ENCODE data around the gene KEAP1. TPM values are rescaled to one million over a fixed set of nuclear protein-coding genes. Genes with fewer than 3 reads are reported as not detected.
A peak's percentile ranks its signal among the peaks of the same experiment; 100 is the strongest.

The KEAP1 gene
- total and polyA plus RNA-seq, 10 of the 15 experiments (the other 5 are each of a cell fraction or from before 2014, with no cell fraction given) = 1.4 to 87.7 (median 48.6) TPM

DNA sequence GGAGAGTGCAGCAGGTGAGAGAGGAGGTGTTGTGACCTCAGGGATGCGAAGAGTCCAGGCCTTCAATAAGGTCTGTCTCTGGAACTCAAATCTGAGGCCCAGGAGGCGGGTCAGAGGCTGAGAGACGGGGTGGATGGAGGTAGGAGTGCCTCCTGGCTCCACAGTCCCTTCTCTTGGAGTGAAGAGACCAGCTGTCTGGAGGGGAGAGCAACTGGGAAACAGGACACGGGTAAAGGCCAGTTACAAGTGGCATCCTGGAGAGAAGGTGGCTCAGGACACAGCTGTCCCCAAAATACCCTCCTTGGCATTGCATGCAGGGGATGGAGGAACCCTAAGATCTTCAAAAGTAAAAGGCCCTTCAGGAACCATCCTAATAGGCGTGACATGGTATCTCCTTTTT, 63.6 kb downstream of the KEAP1 start (continued):
- TF ChIP-seq ZBTB4 (CRISPR knock-in tag; IDR thresholded peaks at IDR 0.05) = no peak
- TF ChIP-seq REST (IDR thresholded peaks at IDR 0.05; ENCODE audit: low read depth, low read length) = no peak
- TF ChIP-seq ATF3 (IDR thresholded peaks at IDR 0.05; ENCODE audit: borderline replicate concordance, extremely low read depth, low read depth, low read length) = no peak
- TF ChIP-seq ZNF207 (IDR thresholded peaks at IDR 0.05; ENCODE audit: borderline replicate concordance) = no peak

MicroRNAs encoded within 50 kb of the gene (microRNA counts, 767-probe panel; counts per million panel counts)
- microRNA hsa-miR-1238 = 1,512 counts per million, percentile 58 among the panel's probes with 10 or more counts

Small RNA genes lying within 50 kb of the gene (microRNA-seq; reads per million reads assigned to microRNA genes)
- not detected for gene MIR1238

Small RNA genes lying within 50 kb of the gene (small RNA-seq; reads per million reads assigned to genes)
- gene MIR1238 = not detected
- not detected for gene RNU7-140P

Other genes starting within 250 kb of the KEAP1 start
Only the 7 nearest of the 19 such genes appear.
- 179 and 197 TPM in 2 replicates for gene CDC37, start 99.8 kb downstream of the KEAP1 start, total RNA-seq (2014; rRNA removed)
- gene CDC37, start 99.8 kb downstream of the KEAP1 start, total RNA-seq (2014; rRNA removed; fragmentation: Illumina TruSeq; extraction: Trizol) = 110 and 117 TPM in 2 replicates
- 144 and 155 TPM in 2 replicates for gene CDC37, start 99.8 kb downstream of the KEAP1 start, total RNA-seq (2021)
- 140 and 200 TPM in 2 replicates for gene CDC37, start 99.8 kb downstream of the KEAP1 start, polyA plus RNA-seq (2011; rRNA removed)
- gene CDC37, start 99.8 kb downstream of the KEAP1 start, polyA plus RNA-seq (2014; fragmentation: Illumina TruSeq; extraction: Trizol) = 50.7 and 105 TPM in 2 replicates
- 1 to 10 TPM; 4.7 to 8.8 TPM for gene CDC37, start 99.8 kb downstream of the KEAP1 start, polyA plus RNA-seq (2014; fragmentation: Nextera tagmentation; extraction: Ambion mirVana)
- gene CDC37, start 99.8 kb downstream of the KEAP1 start, polyA plus RNA-seq (2014; rRNA removed) = 265 and 297 TPM in 2 replicates
- 100 to 1,000 TPM; 255 to 262 TPM for gene CDC37, start 99.8 kb downstream of the KEAP1 start, polyA plus RNA-seq (2016; fragmentation: Nextera tagmentation; extraction: Ambion mirVana)
- gene PDE4A, start 82.8 kb downstream of the KEAP1 start, total RNA-seq (2014; rRNA removed) = 1.6 and 1.9 TPM in 2 replicates
- 1.7 and 1.9 TPM in 2 replicates for gene PDE4A, start 82.8 kb downstream of the KEAP1 start, total RNA-seq (2014; rRNA removed; fragmentation: Illumina TruSeq; extraction: Trizol)
- 11.1 and 13.3 TPM in 2 replicates for gene PDE4A, start 82.8 kb downstream of the KEAP1 start, total RNA-seq (2021)
- 2.7 and 4.8 TPM in 2 replicates for gene PDE4A, start 82.8 kb downstream of the KEAP1 start, polyA plus RNA-seq (2011; rRNA removed)
- gene PDE4A, start 82.8 kb downstream of the KEAP1 start, polyA plus RNA-seq (2014; fragmentation: Illumina TruSeq; extraction: Trizol) = 3.5 and 5.0 TPM in 2 replicates
- gene PDE4A, start 82.8 kb downstream of the KEAP1 start, polyA plus RNA-seq (2014; fragmentation: Nextera tagmentation; extraction: Ambion mirVana) = under 1 TPM; 0.24 to 0.46 TPM
- 7.1 and 7.9 TPM in 2 replicates for gene PDE4A, start 82.8 kb downstream of the KEAP1 start, polyA plus RNA-seq (2014; rRNA removed)
- gene PDE4A, start 82.8 kb downstream of the KEAP1 start, polyA plus RNA-seq (2016; fragmentation: Nextera tagmentation; extraction: Ambion mirVana) = 1 to 10 TPM; 7.4 to 8.1 TPM
- gene S1PR5, start 14.1 kb upstream of the KEAP1 start, total RNA-seq (2014; rRNA removed) = 0.11 TPM in 1 of 2 replicates, not detected in the other
- gene S1PR5, start 14.1 kb upstream of the KEAP1 start, total RNA-seq (2014; rRNA removed; fragmentation: Illumina TruSeq; extraction: Trizol) = 0.14 TPM in 1 of 2 replicates, not detected in the other
- gene S1PR5, start 14.1 kb upstream of the KEAP1 start, total RNA-seq (2021) = not detected in 2 replicates
- gene S1PR5, start 14.1 kb upstream of the KEAP1 start, polyA plus RNA-seq (2011; rRNA removed) = 0.04 TPM in 1 of 2 replicates, not detected in the other
- not detected in 2 replicates for gene S1PR5, start 14.1 kb upstream of the KEAP1 start, polyA plus RNA-seq (2014; fragmentation: Illumina TruSeq; extraction: Trizol)
- not detected for gene S1PR5, start 14.1 kb upstream of the KEAP1 start, polyA plus RNA-seq (2014; fragmentation: Nextera tagmentation; extraction: Ambion mirVana)
- 0.14 TPM in 1 of 2 replicates, not detected in the other for gene S1PR5, start 14.1 kb upstream of the KEAP1 start, polyA plus RNA-seq (2014; rRNA removed)
- not detected for gene S1PR5, start 14.1 kb upstream of the KEAP1 start, polyA plus RNA-seq (2016; fragmentation: Nextera tagmentation; extraction: Ambion mirVana)
- 15.6 and 16.8 TPM in 2 replicates for gene ATG4D, start 40.5 kb upstream of the KEAP1 start, total RNA-seq (2014; rRNA removed)
- 8.1 and 8.4 TPM in 2 replicates for gene ATG4D, start 40.5 kb upstream of the KEAP1 start, total RNA-seq (2014; rRNA removed; fragmentation: Illumina TruSeq; extraction: Trizol)
- gene ATG4D, start 40.5 kb upstream of the KEAP1 start, total RNA-seq (2021) = 24.2 and 24.3 TPM in 2 replicates
- gene ATG4D, start 40.5 kb upstream of the KEAP1 start, polyA plus RNA-seq (2011; rRNA removed) = 7.9 and 14.5 TPM in 2 replicates
- gene ATG4D, start 40.5 kb upstream of the KEAP1 start, polyA plus RNA-seq (2014; fragmentation: Illumina TruSeq; extraction: Trizol) = 1.2 and 7.7 TPM in 2 replicates
- 1 to 10 TPM in 1 of 2 experiments, under 1 TPM in 1; 0.39 to 2.3 TPM for gene ATG4D, start 40.5 kb upstream of the KEAP1 start, polyA plus RNA-seq (2014; fragmentation: Nextera tagmentation; extraction: Ambion mirVana)
- 26.7 and 28.7 TPM in 2 replicates for gene ATG4D, start 40.5 kb upstream of the KEAP1 start, polyA plus RNA-seq (2014; rRNA removed)
- gene ATG4D, start 40.5 kb upstream of the KEAP1 start, polyA plus RNA-seq (2016; fragmentation: Nextera tagmentation; extraction: Ambion mirVana) = 10 to 100 TPM; 12.4 to 14.6 TPM
- 25.3 and 31.0 TPM in 2 replicates for gene KRI1, start 62.7 kb upstream of the KEAP1 start, total RNA-seq (2014; rRNA removed)
- 17.6 and 21.0 TPM in 2 replicates for gene KRI1, start 62.7 kb upstream of the KEAP1 start, total RNA-seq (2014; rRNA removed; fragmentation: Illumina TruSeq; extraction: Trizol)
- 32.7 and 36.2 TPM in 2 replicates for gene KRI1, start 62.7 kb upstream of the KEAP1 start, total RNA-seq (2021)
- 17.2 and 17.4 TPM in 2 replicates for gene KRI1, start 62.7 kb upstream of the KEAP1 start, polyA plus RNA-seq (2011; rRNA removed)
- gene KRI1, start 62.7 kb upstream of the KEAP1 start, polyA plus RNA-seq (2014; fragmentation: Illumina TruSeq; extraction: Trizol) = 21.9 and 24.7 TPM in 2 replicates
- gene KRI1, start 62.7 kb upstream of the KEAP1 start, polyA plus RNA-seq (2014; fragmentation: Nextera tagmentation; extraction: Ambion mirVana) = 1 to 10 TPM in 1 of 2 experiments, under 1 TPM in 1; 0.98 to 3.4 TPM
- gene KRI1, start 62.7 kb upstream of the KEAP1 start, polyA plus RNA-seq (2014; rRNA removed) = 42.5 and 42.6 TPM in 2 replicates
- 10 to 100 TPM; 24.7 to 27.4 TPM for gene KRI1, start 62.7 kb upstream of the KEAP1 start, polyA plus RNA-seq (2016; fragmentation: Nextera tagmentation; extraction: Ambion mirVana)
- 3.4 TPM in 2 replicates for gene CDKN2D, start 65.6 kb upstream of the KEAP1 start, total RNA-seq (2014; rRNA removed)
- 7.6 and 8.5 TPM in 2 replicates for gene CDKN2D, start 65.6 kb upstream of the KEAP1 start, total RNA-seq (2014; rRNA removed; fragmentation: Illumina TruSeq; extraction: Trizol)
- 10.2 and 11.0 TPM in 2 replicates for gene CDKN2D, start 65.6 kb upstream of the KEAP1 start, total RNA-seq (2021)
- 11.9 and 17.0 TPM in 2 replicates for gene CDKN2D, start 65.6 kb upstream of the KEAP1 start, polyA plus RNA-seq (2011; rRNA removed)
- 3.6 and 5.2 TPM in 2 replicates for gene CDKN2D, start 65.6 kb upstream of the KEAP1 start, polyA plus RNA-seq (2014; fragmentation: Illumina TruSeq; extraction: Trizol)
- gene CDKN2D, start 65.6 kb upstream of the KEAP1 start, polyA plus RNA-seq (2014; fragmentation: Nextera tagmentation; extraction: Ambion mirVana) = 1 to 10 TPM in 1 of 2 experiments, under 1 TPM in 1; 0.53 to 4.9 TPM
- gene CDKN2D, start 65.6 kb upstream of the KEAP1 start, polyA plus RNA-seq (2014; rRNA removed) = 17.2 and 18.0 TPM in 2 replicates
- 1 to 10 TPM; 5.9 to 9.3 TPM for gene CDKN2D, start 65.6 kb upstream of the KEAP1 start, polyA plus RNA-seq (2016; fragmentation: Nextera tagmentation; extraction: Ambion mirVana)
- not detected in 2 replicates for gene AP1M2, start 84.0 kb upstream of the KEAP1 start, total RNA-seq (2014; rRNA removed)
- not detected in 2 replicates for gene AP1M2, start 84.0 kb upstream of the KEAP1 start, total RNA-seq (2014; rRNA removed; fragmentation: Illumina TruSeq; extraction: Trizol)
- gene AP1M2, start 84.0 kb upstream of the KEAP1 start, total RNA-seq (2021) = 0.21 and 0.72 TPM in 2 replicates
- not detected in 2 replicates for gene AP1M2, start 84.0 kb upstream of the KEAP1 start, polyA plus RNA-seq (2011; rRNA removed)
- not detected in 2 replicates for gene AP1M2, start 84.0 kb upstream of the KEAP1 start, polyA plus RNA-seq (2014; fragmentation: Illumina TruSeq; extraction: Trizol)
- gene AP1M2, start 84.0 kb upstream of the KEAP1 start, polyA plus RNA-seq (2014; fragmentation: Nextera tagmentation; extraction: Ambion mirVana) = not detected
- gene AP1M2, start 84.0 kb upstream of the KEAP1 start, polyA plus RNA-seq (2014; rRNA removed) = not detected in 2 replicates
- gene AP1M2, start 84.0 kb upstream of the KEAP1 start, polyA plus RNA-seq (2016; fragmentation: Nextera tagmentation; extraction: Ambion mirVana) = not detected

All from GM12878 (cell line).